ENCODE results near the gene MAST2.

DNA sequence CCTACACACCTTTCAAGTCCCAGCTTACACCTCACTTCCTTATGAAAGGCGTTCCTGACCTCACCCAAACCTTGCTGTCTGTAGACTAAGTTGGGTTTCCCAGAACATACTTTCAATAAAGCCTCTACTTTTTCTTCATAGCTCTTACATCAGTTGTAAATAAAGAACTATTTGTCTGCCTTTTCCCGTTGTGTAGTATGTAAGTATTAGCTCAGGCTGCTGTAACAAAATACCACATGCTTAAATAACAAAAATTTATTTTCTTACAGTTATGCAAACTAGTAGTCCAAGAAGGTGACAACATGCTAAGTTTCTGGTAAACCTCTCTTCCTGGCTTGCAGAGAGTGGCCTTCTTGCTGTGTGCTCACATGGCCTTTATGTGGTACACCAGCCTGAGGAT is 86.7 kb downstream of the MAST2 start:
- TF ChIP-seq, protein P1, sequence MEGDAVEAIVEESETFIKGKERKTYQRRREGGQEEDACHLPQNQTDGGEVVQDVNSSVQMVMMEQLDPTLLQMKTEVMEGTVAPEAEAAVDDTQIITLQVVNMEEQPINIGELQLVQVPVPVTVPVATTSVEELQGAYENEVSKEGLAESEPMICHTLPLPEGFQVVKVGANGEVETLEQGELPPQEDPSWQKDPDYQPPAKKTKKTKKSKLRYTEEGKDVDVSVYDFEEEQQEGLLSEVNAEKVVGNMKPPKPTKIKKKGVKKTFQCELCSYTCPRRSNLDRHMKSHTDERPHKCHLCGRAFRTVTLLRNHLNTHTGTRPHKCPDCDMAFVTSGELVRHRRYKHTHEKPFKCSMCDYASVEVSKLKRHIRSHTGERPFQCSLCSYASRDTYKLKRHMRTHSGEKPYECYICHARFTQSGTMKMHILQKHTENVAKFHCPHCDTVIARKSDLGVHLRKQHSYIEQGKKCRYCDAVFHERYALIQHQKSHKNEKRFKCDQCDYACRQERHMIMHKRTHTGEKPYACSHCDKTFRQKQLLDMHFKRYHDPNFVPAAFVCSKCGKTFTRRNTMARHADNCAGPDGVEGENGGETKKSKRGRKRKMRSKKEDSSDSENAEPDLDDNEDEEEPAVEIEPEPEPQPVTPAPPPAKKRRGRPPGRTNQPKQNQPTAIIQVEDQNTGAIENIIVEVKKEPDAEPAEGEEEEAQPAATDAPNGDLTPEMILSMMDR (IDR thresholded peaks at IDR 0.05): no peak
- no peak for TF ChIP-seq POLR2A (IDR thresholded peaks at IDR 0.05)
